Natural killer cell (primary cell): ENCODE measurements around the gene NR1H2. TPM values are rescaled to one million over a fixed set of nuclear protein-coding genes. Genes with fewer than 3 reads are reported as not detected.
A peak's percentile ranks its signal among the peaks of the same experiment; 100 is the strongest.

ENCODE experiments used
- ATAC-seq, 3 donors: fragments of 150-1000 bp in 2 of 3; fragments of 200-7000 bp in 1 of 3; cut with Tn5 transposase; 1 replicate in 1 of 3; 2 replicates in 2 of 3; pipeline ENCODE4 v1.10.0; 2021; ENCODE audit warnings: mild to moderate bottlenecking in 2 of 3, moderate library complexity in 2 of 3
- DNase-seq, 2 donors: peaks; one replicate each; pipeline versions ENCODE4 v3.0.0 to v3.0.0-alpha.2; 2013 to 2021; ENCODE audit warnings: mixed read lengths in 1 of 2
- H3K27ac ChIP-seq: one replicate; pipeline ENCODE4 v1.5.1; 2013; ENCODE audit warnings: mild to moderate bottlenecking, low read length
- H3K27me3 ChIP-seq: one replicate; pipeline ENCODE4 v1.6.1; 2013; ENCODE audit warnings: low read length; ENCODE audit not compliant: control insufficient read depth, insufficient read depth
- H3K36me3 ChIP-seq: one replicate; pipeline ENCODE4 v1.6.1; 2013; ENCODE audit warnings: low read length; ENCODE audit not compliant: control insufficient read depth, insufficient read depth
- H3K4me1 ChIP-seq: one replicate; pipeline ENCODE4 v1.6.1; 2013; ENCODE audit warnings: low read length; ENCODE audit not compliant: control insufficient read depth, insufficient read depth
- H3K4me3 ChIP-seq: one replicate; pipeline ENCODE4 v1.5.1; 2013; ENCODE audit warnings: low read length
- H3K9me3 ChIP-seq: one replicate; pipeline ENCODE4 v1.6.1; 2013; ENCODE audit warnings: low read length; ENCODE audit not compliant: control insufficient read depth, insufficient read depth
- H3K27ac Mint-ChIP-seq, 2 donors: one replicate each; pipeline ENCODE4 v1.8.0; 2022; ENCODE audit warnings: mild to moderate bottlenecking in 2 of 2, mixed read lengths in 2 of 2, moderate library complexity in 1 of 2
- H3K27me3 Mint-ChIP-seq, 2 donors: one replicate each; pipeline ENCODE4 v1.8.0; 2022; ENCODE audit warnings: low read depth in 2 of 2, mixed read lengths in 2 of 2
- H3K36me3 Mint-ChIP-seq: one replicate; pipeline ENCODE4 v1.8.0; 2022; ENCODE audit warnings: mixed read lengths
- H3K4me1 Mint-ChIP-seq, 2 donors: one replicate each; pipeline ENCODE4 v1.8.0; 2022; ENCODE audit warnings: mixed read lengths in 2 of 2
- H3K4me3 Mint-ChIP-seq: one replicate; pipeline ENCODE4 v1.8.0; 2022; ENCODE audit warnings: mild to moderate bottlenecking, moderate library complexity, mixed read lengths
- H3K9me3 Mint-ChIP-seq, 2 donors: one replicate each; pipeline ENCODE4 v1.8.0; 2022; ENCODE audit warnings: mixed read lengths in 2 of 2
- CTCF ChIP-seq: fragments of 200-600 bp; IDR thresholded peaks from one replicate; pipeline ENCODE4 v1.8.0; 2022; ENCODE audit warnings: antibody characterized with exemption
- WGBS: methylation state at CpG from one replicate; pipeline ENCODE4 v1.1.7; 2013; ENCODE audit warnings: missing lambda C conversion rate; ENCODE audit not compliant: insufficient coverage; 5-methylcytosine and 5-hydroxymethylcytosine counted together
- intact Hi-C: fragments of 100-400 bp; cut with micrococcal nuclease; formaldehyde crosslinking; loops from one replicate; pipeline ENCODE4 v1.14.2; 2022
- total RNA-seq, 4 donors: library from RNA; stranded (reverse); fragments of 120-200 nt in 1 of 4; gene quantifications; one replicate each; pipeline versions ENCODE4 v1.2.3 to v1.2.4, GENCODE V29; 2013 to 2022

NR1H2 gene
- total RNA-seq, 3 donors from 2014 or later (not counting 1 experiment from before 2014, with no cell fraction given) = 185 to 217 (median 211) TPM

GRCh38 chr19:50415661-50416033, 39.4 kb downstream of the NR1H2 start:
- peak overlapping the region; percentile 84 for H3K27ac ChIP-seq
- Mint-ChIP-seq H3K4me1 (peaks cover 12 to 27% of the 10 kb centered on the region in 2 donors), H3K36me3 (no peaks in the 10 kb centered on the region), H3K27ac (no peak overlapping the region), H3K27me3 (peaks cover 20 to 21% of the 10 kb centered on the region in 2 donors), H3K4me3 (no peak overlapping the region), H3K9me3 (no peaks in the 10 kb centered on the region)
- intact Hi-C loops = no loop called here
- peaks cover 47% of the 10 kb centered on the region for H3K4me1 ChIP-seq
- H3K9me3 ChIP-seq = no peaks in the 10 kb centered on the region
- TF ChIP-seq CTCF = no peak
- no peak overlapping the region for H3K4me3 ChIP-seq
- peaks cover 3% of the 10 kb centered on the region for H3K27me3 ChIP-seq
- ATAC-seq (peak; percentile 10 to 59 (median 15)), DNase-seq (no peak)
- 38% methylated on average over 20 of the region's 22 CpGs for WGBS
- no peaks in the 10 kb centered on the region for H3K36me3 ChIP-seq

GRCh38 chr19:50416034-50416977, 40.0 kb downstream of the NR1H2 start:
- 86% methylated on average over 35 of the region's 35 CpGs for WGBS
- no peak for ATAC-seq
- TF ChIP-seq CTCF = no peak
- Mint-ChIP-seq H3K36me3 (no peaks in the 10 kb centered on the region), H3K4me1 (peaks cover 12 to 27% of the 10 kb centered on the region in 2 donors), H3K9me3 (no peaks in the 10 kb centered on the region), H3K27ac (no peak overlapping the region), H3K4me3 (no peak overlapping the region), H3K27me3 (peaks cover 21 to 27% of the 10 kb centered on the region in 2 donors)
- Histone ChIP-seq H3K4me3 (no peak overlapping the region), H3K36me3 (no peaks in the 10 kb centered on the region), H3K27ac (peak overlapping the region; percentile 75), H3K27me3 (peaks cover 6% of the 10 kb centered on the region), H3K9me3 (no peaks in the 10 kb centered on the region), H3K4me1 (peaks cover 47% of the 10 kb centered on the region)
- intact Hi-C loops = no loop called here
- DNase-seq = no peak

- Histone ChIP-seq H3K4me3 (peak overlapping the region; percentile 55), H3K36me3 (no peaks in the 10 kb centered on the region), H3K27me3 (peaks cover 6% of the 10 kb centered on the region), H3K4me1 (peaks cover 53% of the 10 kb centered on the region), H3K27ac (peak overlapping the region; percentile 75), H3K9me3 (no peaks in the 10 kb centered on the region)
- Mint-ChIP-seq H3K9me3 (no peaks in the 10 kb centered on the region), H3K27ac (no peak overlapping the region), H3K4me1 (peaks cover 12 to 27% of the 10 kb centered on the region in 2 donors), H3K27me3 (peaks cover 23 to 27% of the 10 kb centered on the region in 2 donors), H3K4me3 (no peak overlapping the region), H3K36me3 (no peaks in the 10 kb centered on the region)
- intact Hi-C loops = no loop called here
- no peak for TF ChIP-seq CTCF
- no peak for DNase-seq
- ATAC-seq = no peak
- 83% methylated on average over 41 of the region's 42 CpGs for WGBS
These were observed 41.1 kb downstream of the NR1H2 start for GRCh38 chr19:50417111-50418081.
